ENCODE data around the gene TPSG1. TPM values are rescaled to one million over a fixed set of nuclear protein-coding genes. Genes with fewer than 3 reads are reported as not detected.

TPSG1 gene
- total RNA-seq, 3 donors from 2014 or later (not counting 1 experiment from before 2014, with no cell fraction given) = 0.40 TPM; not detected in 2

- Histone ChIP-seq H3K27ac (ENCODE audit: low read length) (no peak overlapping the region), H3K9me3 (ENCODE audit: control insufficient read depth, insufficient read depth, low read length) (no peaks in the 10 kb centered on the region), H3K4me3 (ENCODE audit: low read length) (no peak overlapping the region), H3K36me3 (ENCODE audit: control insufficient read depth, insufficient read depth, low read length) (no peaks in the 10 kb centered on the region), H3K27me3 (ENCODE audit: control insufficient read depth, insufficient read depth, low read length) (no peaks in the 10 kb centered on the region), H3K4me1 (ENCODE audit: control insufficient read depth, insufficient read depth, low read length) (no peaks in the 10 kb centered on the region)
- DNase-seq (no peak), ATAC-seq (no peak)
- Mint-ChIP-seq H3K4me3 (no peak overlapping the region), H3K27me3 (ENCODE audit: low read depth in 2 of 2) (no peaks in the 10 kb centered on the region), H3K36me3 (no peaks in the 10 kb centered on the region), H3K27ac (no peak overlapping the region), H3K4me1 (no peaks in the 10 kb centered on the region), H3K9me3 (no peaks in the 10 kb centered on the region)
- 81% methylated on average over 9 of the region's 13 CpGs for WGBS (ENCODE audit: insufficient coverage)
- intact Hi-C loops (cut with micrococcal nuclease) = no loop called here
- TF ChIP-seq CTCF (IDR thresholded peaks at IDR 0.05) = no peak
Observed at GRCh38 chr16:1177750-1178149, 47.3 kb downstream of the TPSG1 start.

- no peak for ATAC-seq
Observed at GRCh38 chr16:1177053-1177452, 48.0 kb downstream of the TPSG1 start.

GRCh38 chr16:1176280-1176897, 48.7 kb downstream of the TPSG1 start:
- Histone ChIP-seq H3K9me3 (ENCODE audit: control insufficient read depth, insufficient read depth, low read length) (no peaks in the 10 kb centered on the region), H3K27me3 (ENCODE audit: control insufficient read depth, insufficient read depth, low read length) (no peaks in the 10 kb centered on the region), H3K4me3 (ENCODE audit: low read length) (no peak overlapping the region), H3K36me3 (ENCODE audit: control insufficient read depth, insufficient read depth, low read length) (no peaks in the 10 kb centered on the region), H3K4me1 (ENCODE audit: control insufficient read depth, insufficient read depth, low read length) (no peaks in the 10 kb centered on the region), H3K27ac (ENCODE audit: low read length) (no peak overlapping the region)
- Mint-ChIP-seq H3K27me3 (ENCODE audit: low read depth in 2 of 2) (no peaks in the 10 kb centered on the region), H3K4me3 (no peak overlapping the region), H3K4me1 (no peaks in the 10 kb centered on the region), H3K27ac (no peak overlapping the region), H3K9me3 (no peaks in the 10 kb centered on the region), H3K36me3 (no peaks in the 10 kb centered on the region)
- no peak for TF ChIP-seq CTCF (IDR thresholded peaks at IDR 0.05)
- WGBS (ENCODE audit: insufficient coverage) = 80% methylated on average over 24 of the region's 24 CpGs
- no peak for ATAC-seq
- DNase-seq = no peak
- intact Hi-C loops (cut with micrococcal nuclease) = no loop called here

More at GRCh38 chr16:1177053-1177452, 48.0 kb downstream of the TPSG1 start:
- no peak overlapping the region for H3K27ac ChIP-seq (ENCODE audit: low read length)
- no peaks in the 10 kb centered on the region for H3K4me1 Mint-ChIP-seq
- H3K4me3 ChIP-seq (ENCODE audit: low read length) = no peak overlapping the region
- no peak for DNase-seq
- H3K27me3 ChIP-seq (ENCODE audit: control insufficient read depth, insufficient read depth, low read length) = no peaks in the 10 kb centered on the region
- no peaks in the 10 kb centered on the region for H3K9me3 Mint-ChIP-seq
- no peaks in the 10 kb centered on the region for H3K4me1 ChIP-seq (ENCODE audit: control insufficient read depth, insufficient read depth, low read length)
- H3K36me3 Mint-ChIP-seq = no peaks in the 10 kb centered on the region
- no peaks in the 10 kb centered on the region for H3K27me3 Mint-ChIP-seq (ENCODE audit: low read depth in 2 of 2)
- intact Hi-C loops (cut with micrococcal nuclease) = no loop called here
- TF ChIP-seq CTCF (IDR thresholded peaks at IDR 0.05) = no peak
- no peak overlapping the region for H3K4me3 Mint-ChIP-seq
- H3K9me3 ChIP-seq (ENCODE audit: control insufficient read depth, insufficient read depth, low read length) = no peaks in the 10 kb centered on the region
- H3K27ac Mint-ChIP-seq = no peak overlapping the region
- H3K36me3 ChIP-seq (ENCODE audit: control insufficient read depth, insufficient read depth, low read length) = no peaks in the 10 kb centered on the region
- 85% methylated on average over 19 of the region's 19 CpGs for WGBS (ENCODE audit: insufficient coverage)

Data from natural killer cell (primary cell).